HG03469 (cell line): ENCODE data around the gene PPARA.

Experiments
- ATAC-seq: cut with Tn5 transposase; IDR thresholded peaks from one replicate; pipeline ENCODE4 v1.9.1; 2021; ENCODE audit warnings: mild to moderate bottlenecking, moderate library complexity, moderate number of reproducible peaks; ENCODE audit not compliant: unreplicated experiment

The PPARA gene

DNA sequence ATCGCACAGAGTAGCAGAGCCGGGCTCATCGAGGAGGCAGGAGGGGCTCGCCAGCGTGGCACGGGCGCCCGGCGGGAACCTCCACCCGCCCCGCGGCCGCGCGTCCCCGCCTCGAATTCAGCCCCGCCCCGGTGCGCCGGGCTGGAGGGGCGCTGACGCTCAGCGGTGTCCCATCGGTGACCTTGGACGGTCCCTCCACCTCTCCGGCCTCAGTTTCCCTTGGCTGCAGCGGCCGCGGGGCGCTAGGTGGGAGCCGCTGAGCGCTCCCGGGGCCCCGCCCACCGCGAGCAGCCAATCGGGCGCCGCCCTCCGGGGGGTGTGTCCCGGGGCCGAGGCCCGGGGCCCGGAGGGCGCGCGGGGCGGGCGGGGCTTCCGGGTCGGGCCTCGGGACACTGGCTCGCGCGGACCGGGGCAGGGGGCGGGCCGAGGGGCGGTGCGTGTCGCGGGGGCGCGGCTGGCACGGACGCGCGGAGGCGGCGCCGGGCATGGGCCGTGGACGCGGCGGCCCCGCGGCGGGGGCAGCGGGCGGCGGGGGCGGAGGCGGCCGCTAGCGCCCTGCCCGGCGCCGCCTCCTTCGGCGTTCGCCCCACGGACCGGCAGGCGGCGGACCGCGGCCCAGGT is at the start of gene PPARA:
Gene PPARA (plus strand): TSS at position 493 of the 621 bp plus-strand sequence. CDS start 47,858 bp downstream, outside the sequence.
- peak; percentile 39 for ATAC-seq

DNA sequence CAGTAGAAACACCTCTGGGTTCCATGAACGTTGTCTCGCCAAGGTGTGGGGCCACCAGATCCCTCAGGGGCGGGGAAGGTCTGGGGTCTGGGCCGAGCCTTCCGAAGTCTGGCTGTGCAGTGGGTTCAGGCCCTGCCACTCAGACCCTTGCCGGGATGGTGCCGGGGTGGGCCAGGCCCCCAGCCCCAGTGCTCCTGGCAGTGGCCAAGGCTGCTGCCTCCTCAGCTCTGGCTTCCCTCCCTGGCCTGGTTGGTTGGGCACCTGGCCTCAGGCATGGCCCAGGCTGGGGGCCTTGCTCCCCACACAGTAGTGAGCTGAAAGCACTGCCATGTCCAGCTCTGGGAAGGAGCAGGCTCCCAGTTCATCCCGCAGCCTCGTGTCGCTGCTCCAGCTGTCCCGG is 48.2 kb upstream of the PPARA start:
- ATAC-seq = no peak

DNA sequence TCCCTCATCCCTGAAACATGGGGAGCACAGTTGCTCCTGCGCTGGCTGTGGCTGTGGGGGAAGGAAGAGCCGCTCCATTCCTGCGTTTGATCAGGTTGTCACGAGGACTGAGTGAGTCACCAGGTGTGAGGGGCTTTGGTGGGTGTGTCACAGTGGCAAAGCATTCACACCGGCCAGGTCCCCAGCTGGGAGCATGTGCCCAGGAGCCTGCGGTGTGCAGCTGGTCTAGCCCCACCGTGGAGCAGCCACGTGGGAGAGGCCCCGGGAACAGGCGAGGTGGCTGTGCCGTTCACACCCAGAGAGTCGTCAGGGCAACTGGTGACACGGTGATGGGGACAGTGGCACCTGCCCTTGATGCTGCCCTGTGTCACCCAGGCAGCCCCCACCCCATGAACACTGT is 47.6 kb upstream of the PPARA start:
- no peak for ATAC-seq

DNA sequence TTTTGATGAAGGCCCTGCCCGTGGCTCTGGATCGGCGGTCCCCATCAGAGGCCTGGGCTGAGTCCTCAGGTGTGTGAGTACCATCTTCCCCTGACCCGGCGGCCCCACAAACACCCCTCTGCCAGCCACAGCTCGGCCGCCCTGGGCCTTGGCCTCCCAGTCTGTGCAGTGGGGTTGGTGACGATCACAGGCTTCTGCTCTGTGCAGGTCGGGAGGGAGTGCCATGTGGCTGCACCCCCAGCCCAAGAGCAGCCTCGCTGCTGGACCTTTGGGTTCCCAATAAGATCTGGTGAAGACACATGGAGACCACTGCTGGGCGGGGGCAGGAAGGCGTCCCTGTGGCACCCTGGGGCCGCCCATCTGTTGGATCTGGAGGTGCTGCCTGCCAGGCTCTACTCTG is 47.1 kb upstream of the PPARA start:
- ATAC-seq = no peak

DNA sequence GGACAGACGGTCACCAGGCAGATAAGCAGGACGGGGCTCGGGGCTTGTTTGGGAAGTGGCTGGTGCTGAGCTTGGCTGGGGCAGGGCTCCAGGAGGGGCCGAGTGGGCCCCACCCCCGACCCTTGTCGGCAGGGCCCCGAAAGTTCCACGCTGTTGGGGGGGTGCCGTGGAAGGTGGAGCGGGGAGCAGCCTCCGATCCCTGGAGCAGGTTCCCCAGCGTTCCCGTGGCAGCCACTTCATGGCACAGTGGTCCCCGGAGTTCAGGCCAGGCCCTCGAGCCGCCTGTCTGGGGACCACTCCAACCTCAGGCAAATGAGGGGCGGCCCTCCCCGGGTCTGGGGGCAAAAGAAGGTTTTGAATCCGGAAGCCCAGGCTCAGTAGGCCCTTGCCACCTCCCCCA is 46.7 kb upstream of the PPARA start:
- ATAC-seq = no peak

DNA sequence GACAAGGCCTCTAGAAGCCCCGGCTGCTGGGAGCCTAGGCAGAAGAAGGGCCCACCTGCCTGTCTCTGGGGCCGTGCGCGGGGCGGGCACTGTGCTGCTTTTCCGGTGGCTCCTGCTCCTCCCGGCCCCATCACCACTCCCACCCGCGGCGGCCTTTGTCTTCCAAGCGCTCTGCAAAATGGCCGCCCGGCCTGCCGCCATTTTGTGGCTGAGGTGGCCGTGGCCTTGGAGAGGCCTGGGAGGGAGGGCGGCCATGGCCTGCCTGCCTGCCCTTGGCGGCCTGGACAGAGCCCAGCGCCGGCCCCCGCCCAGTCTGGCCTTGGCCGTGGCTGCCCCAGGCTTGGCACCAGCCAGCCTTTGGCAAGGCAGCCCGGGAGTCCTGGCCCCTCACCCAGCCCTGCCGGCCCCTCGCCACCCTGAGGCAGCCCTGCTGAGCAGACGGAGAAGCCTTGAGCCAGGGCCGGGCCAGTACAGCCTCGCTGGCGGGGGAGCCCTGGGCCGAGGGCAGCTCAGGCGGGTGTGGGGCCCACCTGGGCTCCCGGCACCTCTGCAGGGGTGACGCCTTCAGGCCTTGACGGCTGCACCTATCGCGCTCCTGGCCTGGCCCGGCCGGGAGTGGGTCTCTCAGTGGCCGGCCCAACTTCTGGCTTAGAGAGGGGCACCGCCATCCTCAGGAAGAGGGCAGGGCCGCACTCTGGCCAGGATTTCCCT is 46.0 kb upstream of the PPARA start:
- no peak for ATAC-seq

DNA sequence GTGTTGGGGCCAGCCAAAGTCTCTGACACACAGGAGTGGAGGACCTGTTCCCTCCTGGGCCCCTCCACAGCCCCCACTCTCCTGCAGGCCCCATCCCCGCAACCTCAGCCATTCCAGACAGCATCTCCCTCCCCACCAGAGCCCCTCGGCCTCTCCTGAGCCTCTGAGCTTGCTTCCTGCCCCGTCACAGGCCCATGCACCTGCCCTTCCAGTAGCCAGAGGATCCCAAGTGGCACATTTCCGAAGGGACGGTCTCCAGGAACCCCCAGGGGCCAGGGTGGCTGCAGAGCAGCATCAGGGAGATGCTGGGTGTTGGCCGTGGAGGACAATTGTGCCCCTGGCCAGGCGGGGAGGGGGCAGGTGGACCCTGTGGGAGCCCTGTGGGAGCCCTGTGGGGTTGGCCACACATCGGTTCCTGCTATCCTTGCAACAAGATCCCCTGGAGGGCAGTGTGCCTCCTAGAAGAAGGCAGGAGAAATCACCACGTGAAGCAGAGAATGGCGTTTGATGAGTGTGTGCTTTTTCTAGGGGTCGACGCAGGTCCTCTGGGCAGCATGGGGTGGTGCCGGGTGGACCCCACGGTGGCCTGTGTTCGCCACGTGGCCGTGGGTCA is 45.3 kb upstream of the PPARA start:
- ATAC-seq = no peak

DNA sequence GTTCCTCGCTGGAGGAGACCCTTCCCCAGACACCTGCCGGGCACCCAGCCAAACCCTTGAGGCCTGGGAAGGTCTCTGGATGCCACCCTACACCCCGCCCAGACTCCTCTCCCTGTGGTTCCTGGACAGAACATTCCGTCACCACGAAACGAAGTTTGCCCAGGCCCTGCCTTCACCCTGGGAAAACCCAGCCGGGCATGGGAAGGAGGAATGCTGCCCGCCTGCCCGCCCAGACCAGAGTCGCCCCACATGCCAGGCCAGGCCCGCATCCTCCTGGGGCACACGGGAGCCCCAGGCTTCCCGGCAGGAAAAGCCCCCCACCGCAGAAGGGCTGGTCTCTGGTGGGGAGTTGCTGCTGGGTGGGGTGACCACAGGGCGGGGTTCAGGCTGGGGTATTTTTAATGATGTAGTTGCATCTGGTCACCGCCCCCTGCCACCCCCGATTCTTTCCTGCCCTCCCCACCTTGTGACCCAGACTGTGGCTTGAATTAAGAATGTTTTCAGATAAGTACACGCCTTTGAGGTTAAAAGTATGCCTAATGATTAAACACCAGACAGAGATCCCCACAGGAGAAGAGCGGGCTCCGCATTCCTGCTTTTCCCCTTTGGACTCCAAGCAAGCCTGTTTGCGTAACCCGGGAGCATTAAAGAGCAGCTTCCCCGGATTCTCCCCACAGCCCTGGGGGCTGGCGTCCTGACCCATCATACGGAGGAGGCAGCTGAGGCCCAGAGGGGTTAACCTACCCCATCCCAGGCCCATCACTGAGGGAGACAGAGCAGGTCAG is 44.6 kb upstream of the PPARA start:
- ATAC-seq = no peak

DNA sequence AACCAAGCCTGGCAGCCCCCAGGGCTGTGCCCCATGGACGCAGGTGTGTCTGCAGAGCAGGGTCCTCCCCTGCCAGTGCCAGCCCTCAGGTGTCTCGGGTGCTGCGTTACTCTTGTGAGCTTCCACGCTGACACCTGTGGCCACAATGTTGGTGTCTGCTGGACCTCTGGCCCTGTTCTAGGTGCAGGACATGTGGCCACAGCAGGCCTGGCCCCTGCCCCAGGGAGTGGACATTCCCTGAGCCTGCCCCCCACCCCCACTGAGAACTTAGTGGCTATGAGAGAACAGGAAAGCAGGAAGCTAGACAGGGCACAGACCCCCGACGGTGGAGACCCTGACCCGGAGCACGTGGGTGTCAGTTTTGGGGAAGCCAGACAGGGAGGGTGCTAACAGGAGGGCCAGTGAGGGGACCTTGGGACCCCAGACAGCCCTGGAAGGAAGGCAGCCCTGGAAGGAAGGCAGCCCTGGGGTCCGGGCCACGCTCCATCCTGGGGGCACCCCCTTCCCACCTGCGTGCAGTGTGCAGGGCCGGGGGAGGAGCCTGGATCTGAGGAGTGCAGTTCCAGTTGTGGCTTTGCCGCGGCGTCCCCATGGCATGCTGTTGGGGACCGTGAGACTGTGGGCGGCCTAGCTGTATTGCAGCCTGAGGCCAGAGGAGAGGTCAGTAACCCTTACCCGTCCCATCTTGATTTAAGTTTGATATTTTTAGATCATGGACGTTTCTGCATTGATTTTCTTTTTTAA is 43.9 kb upstream of the PPARA start:
- ATAC-seq = no peak

DNA sequence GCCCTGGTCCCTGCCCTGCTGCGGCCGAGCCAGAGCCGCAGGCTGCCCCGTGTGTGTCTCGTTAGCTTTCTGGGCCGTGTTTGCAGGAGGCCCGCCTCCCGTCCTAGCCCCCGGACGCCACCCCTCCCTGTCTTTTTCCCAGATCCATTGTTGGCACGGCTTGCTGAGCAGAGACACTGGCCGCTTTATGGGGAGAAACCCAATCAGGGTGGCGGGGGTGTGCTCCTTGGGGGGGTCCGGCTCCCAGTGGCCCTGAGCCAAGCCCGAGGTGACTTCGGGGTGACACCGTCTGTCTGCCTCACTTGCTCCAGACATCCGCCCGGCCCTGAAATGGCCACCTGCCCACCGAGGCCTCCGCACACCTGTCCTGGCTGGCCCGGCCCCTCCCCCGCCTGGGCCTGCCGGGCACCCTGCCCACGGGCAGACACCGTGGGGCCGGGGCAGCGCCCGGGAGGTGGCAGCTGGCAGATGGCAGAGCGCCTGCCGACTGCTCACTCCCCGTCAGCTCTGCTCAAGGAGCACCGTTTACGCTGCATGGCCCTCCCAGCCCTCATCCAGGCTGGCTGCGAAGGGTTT is 43.1 kb upstream of the PPARA start:
- ATAC-seq = no peak

DNA sequence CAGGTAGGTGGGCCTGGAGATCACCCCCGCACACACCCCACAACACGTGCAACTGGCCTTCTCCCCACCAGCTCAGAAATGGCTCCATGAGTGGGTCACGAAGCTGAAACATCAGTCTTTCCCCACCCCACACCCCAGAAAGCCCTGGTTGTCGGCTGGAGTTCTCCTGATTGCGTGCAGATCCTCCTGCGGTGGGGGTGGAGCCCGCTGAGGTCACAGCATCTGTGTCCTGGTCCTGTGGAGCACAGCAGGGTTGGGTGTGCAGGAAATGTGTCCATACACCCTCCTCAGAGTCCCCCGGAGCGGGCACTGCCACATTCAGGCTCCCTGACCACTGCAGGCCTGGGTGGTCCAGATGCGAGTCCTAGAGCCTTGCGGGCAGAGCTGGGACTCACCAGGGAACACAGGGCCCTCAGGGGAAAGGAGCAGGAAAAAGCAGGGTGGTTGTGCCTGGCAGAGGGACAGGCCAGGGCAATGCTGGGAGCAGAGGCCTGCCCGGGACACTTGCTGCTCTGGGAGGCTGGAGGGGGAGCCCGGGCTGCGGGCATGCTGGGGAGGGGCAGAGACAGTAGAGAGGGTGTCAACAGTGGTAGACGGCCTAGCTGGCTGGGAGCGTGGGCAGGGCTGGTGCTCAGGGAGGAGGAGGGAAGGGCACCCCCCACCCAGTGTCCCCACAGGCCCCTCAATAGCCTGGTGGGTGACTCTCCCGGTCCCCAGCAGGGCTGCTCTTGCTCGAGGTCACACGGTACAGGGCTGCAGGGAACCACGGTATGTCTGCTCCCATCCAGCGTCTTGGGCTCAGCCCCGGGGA is 42.4 kb upstream of the PPARA start:
- no peak for ATAC-seq

DNA sequence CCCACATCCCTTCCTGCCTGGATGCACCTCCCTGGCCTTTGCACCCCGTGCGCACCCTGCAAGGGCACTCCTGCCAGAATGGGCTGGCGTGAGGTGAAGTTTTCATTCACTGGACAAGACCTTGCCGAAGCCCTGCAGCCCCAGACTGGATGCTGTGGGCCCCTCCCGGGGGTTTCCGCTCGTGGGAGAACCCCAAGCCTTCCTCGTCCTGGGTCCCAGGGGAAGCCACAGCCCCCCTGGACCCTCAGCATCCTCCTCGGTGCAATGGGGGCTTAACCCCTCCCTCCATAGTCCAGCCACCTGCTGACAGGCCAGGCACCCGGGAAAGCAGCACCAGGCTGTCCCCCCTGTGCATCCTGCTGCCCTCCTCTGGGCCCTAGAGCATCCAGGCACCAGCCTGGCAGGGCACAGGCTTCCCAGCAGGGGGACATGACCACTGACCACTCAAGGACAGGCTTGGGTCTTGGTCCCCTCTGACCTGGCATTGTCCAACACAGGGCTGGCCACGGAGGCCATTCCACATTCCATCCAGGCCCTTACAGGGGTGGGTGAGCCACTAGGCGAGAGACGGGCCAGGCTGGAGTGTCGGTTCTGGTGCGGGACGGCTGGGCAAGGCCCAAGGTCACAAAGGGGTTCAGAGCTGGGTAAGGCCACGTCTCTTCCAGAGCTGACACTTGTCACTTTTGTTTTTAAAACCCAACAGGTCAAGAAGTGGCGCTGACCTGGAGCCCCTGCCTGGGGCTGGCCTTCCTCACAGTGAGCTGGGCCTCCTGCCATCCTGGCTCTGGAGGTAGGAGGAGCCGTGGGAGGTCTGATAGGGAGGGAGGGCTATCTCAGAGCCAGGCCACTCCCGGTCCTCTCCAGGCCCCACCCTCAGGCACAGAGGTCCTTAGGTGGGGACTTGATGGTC is 41.5 kb upstream of the PPARA start:
- no peak for ATAC-seq

DNA sequence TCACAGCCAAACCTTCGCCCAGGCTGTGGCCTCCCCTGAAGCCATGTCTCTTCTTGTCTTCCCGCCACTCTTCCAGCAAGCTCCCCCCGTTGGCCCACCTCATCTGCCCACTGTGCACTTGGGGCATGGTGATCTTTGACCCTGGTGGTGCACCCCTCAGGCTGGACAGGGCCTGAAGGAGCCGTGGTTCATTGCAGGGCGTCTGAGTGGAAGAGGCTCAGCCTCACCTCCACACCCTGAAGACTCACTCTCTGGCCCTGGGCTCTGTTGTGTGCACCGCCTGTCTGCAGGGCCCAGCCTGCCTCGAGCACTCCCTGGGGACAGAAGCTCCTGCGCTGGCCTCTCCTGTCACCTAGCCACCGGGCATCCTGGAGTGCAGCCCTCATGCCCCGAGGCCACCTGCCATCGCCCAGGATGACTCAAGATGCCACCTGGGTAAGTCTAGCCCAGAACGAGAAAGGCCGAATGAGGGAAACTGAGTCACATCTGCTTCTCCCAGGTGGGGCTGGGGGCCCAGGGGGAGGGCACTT is 40.8 kb upstream of the PPARA start:
- no peak for ATAC-seq

DNA sequence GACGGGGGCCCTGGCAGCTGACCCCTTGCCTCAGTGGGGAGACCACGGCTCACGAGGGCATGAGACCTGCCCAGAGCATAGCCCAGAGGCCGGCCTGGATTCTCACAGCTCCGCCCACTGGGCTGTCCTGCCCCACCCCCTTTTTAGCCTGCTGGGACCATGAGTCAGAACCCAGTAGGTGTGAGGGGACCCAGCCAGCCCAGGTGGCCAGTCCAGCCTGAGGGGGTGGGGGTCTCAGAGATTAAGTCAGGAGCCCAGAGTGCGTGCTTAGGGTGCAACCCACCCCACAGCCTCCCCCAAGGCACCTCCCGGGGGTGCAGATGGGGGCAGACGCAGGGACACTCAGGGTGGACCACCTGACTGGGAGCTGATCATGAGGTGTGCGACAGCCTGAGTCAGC is 40.1 kb upstream of the PPARA start:
- ATAC-seq = no peak

DNA sequence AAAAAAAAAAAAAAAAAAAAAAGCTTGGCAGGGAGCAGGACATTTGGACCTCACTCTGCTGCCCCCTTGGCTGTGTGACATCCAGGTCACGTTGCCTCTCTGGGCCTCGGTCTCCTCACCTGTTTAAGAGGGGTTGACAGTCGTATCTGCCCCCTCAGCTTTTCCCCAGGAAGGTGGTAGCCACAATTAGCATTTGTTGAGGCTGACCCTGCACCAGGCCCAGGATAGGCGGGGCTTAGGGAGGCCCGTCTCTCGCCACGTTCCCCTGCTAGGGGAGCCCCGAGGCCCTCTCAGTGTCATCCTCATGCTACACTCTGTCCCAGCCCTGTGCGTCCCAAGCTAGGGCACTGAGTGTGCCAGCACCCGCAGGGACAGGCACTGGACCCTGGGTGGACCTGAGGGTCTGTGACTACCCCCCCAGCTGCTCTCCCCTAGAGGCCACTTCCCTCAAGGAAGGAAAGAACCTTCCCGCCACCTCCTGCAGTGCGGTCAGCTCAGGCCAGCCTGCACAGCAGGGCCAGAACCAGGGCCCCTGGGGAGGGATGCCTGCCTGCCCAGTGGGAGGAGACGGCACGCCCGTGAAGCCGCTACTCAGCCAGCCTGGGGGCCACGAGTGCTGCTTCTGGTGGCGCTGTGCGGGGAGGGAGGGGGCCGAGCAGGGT is 38.5 kb upstream of the PPARA start:
- ATAC-seq = no peak

DNA sequence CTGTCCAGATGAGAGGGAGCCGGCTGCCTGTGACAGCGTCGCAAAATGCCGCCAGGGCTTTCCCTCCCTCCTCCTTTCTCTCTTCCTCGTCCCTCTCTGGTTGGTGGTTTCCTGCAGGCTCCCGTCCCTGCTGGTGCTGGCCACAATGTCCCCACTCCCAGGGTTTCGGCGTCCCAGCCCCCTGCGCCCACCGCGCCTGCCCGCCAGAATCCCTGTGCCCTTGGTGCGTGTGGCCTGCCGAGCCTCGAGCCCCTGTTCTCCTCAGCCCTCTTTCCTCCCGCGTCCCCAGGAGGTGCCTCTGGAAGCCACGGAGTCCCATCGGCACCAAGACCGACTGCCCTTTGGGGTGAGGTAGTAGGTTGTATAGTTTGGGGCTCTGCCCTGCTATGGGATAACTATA is 37.9 kb upstream of the PPARA start:
- no peak for ATAC-seq

DNA sequence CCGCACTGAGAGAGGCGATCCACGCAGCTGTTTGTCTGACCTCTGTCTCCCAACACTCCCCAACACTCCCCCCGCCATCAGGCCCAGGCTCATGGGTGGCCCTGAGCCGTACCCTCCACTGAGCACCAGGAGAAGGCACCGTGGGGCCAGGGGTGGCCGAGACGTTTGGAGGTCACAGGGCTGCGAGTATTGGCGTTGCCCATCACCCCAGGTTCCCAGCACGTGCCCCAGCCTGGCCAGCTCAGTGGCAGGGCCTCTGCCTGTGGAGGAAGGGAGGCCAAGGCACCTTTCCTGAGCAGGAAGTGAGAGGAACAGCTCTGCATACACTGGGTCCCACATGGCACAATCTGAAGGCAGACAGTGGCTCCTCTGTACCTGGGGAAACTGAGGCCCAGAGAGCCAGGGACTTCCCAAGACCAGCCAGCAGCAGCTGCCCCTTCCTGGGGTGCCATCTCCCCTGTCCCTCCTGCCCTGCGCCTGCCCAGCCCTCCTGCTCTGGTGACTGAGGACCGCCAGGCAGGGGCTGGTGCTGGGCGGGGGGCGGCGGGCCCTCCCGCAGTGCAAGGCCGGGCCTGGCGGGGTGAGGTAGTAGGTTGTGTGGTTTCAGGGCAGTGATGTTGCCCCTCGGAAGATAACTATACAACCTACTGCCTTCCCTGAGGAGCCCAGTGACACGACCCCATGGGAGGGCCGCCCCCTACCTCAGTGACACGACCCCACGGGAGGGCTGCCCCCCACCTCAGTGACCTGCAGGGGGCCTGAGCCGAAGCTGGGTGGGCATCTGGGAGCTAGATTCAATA is 37.0 kb upstream of the PPARA start:
- ATAC-seq = no peak
